KMS-11 (cell line): ENCODE data around the gene BGN.

Source experiments
- H2AFZ ChIP-seq: fragments of 200-600 bp; sonication (generic); 2 replicates; pipeline ENCODE4 v1.6.1; 2016; ENCODE audit warnings: antibody characterized with exemption, mixed run types, low read depth
- H3K27ac ChIP-seq: fragments of 200-600 bp; sonication (generic); 2 replicates; pipeline ENCODE4 v1.6.1; 2016; ENCODE audit warnings: mild to moderate bottlenecking, mixed run types
- H3K27me3 ChIP-seq: fragments of 200-600 bp; sonication (generic); 2 replicates; pipeline ENCODE4 v1.6.1; 2017; ENCODE audit warnings: mild to moderate bottlenecking, low read depth, mixed run types, moderate library complexity; ENCODE audit not compliant: insufficient read depth
- H3K36me3 ChIP-seq: fragments of 200-600 bp; sonication (generic); 2 replicates; pipeline ENCODE4 v1.6.1; 2017; ENCODE audit warnings: mild to moderate bottlenecking, mixed run types; ENCODE audit not compliant: insufficient read depth
- H3K4me1 ChIP-seq: fragments of 200-600 bp; sonication (generic); 2 replicates; pipeline ENCODE4 v1.6.1; 2016; ENCODE audit warnings: mild to moderate bottlenecking, low read depth, mixed run types; ENCODE audit not compliant: poor library complexity, severe bottlenecking
- H3K4me2 ChIP-seq: fragments of 200-600 bp; sonication (generic); 2 replicates; pipeline ENCODE4 v1.7.0; 2016; ENCODE audit warnings: mild to moderate bottlenecking, mixed run types
- H3K4me3 ChIP-seq: fragments of 200-600 bp; sonication (generic); IDR thresholded peaks from 2 replicates; pipeline ENCODE4 v1.6.1; 2017; ENCODE audit warnings: low read depth, low read length, mixed read lengths; ENCODE audit not compliant: insufficient read depth
- H3K79me2 ChIP-seq: fragments of 200-600 bp; sonication (generic); 2 replicates; pipeline ENCODE4 v1.6.1; 2016; ENCODE audit warnings: low read depth, mixed run types; ENCODE audit not compliant: insufficient read depth
- H3K9ac ChIP-seq: fragments of 200-600 bp; sonication (generic); 2 replicates; pipeline ENCODE4 v1.6.1; 2016; ENCODE audit warnings: mild to moderate bottlenecking, mixed run types
- H4K20me1 ChIP-seq: fragments of 200-600 bp; sonication (generic); 2 replicates; pipeline ENCODE4 v1.6.1; 2016; ENCODE audit warnings: mild to moderate bottlenecking, mixed run types; ENCODE audit not compliant: insufficient read depth
- TF ChIP-seq, protein P1 (sequence below): fragments of 200-600 bp; sonication (generic); conservative IDR thresholded peaks from 2 replicates; pipeline ENCODE4 v1.6.1; 2017; ENCODE audit warnings: low read depth, mild to moderate bottlenecking, antibody characterized with exemption, low read length, moderate library complexity, mixed read lengths

The BGN gene

DNA sequence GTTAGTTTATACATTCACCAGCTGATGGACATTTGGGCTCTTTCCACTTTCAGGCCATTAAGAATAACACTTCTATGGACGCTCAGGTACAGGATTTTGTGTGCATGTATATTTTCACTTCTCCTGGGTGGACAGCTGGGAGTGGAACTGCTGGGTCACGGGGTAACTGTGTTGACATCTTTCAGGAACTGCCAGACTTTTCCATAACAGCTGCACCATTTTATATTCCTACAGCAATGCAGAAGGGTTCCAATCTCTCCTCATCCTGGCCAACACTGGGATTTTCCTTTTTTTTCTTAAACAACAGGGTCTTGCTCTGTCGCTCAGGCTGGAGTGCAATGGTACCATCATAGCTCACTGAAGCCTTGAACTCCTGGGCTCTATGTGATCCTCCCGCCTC is 36.3 kb upstream of the BGN start:
- Histone ChIP-seq H4K20me1 (no peaks in the 10 kb centered on the region), H3K27me3 (no peaks in the 10 kb centered on the region), H2AFZ (no peak overlapping the region), H3K36me3 (no peaks in the 10 kb centered on the region), H3K4me2 (no peak overlapping the region), H3K4me1 (no peaks in the 10 kb centered on the region), H3K27ac (no peak overlapping the region), H3K4me3 (no peak overlapping the region), H3K79me2 (no peaks in the 10 kb centered on the region), H3K9ac (no peak overlapping the region)
- TF ChIP-seq, protein P1, sequence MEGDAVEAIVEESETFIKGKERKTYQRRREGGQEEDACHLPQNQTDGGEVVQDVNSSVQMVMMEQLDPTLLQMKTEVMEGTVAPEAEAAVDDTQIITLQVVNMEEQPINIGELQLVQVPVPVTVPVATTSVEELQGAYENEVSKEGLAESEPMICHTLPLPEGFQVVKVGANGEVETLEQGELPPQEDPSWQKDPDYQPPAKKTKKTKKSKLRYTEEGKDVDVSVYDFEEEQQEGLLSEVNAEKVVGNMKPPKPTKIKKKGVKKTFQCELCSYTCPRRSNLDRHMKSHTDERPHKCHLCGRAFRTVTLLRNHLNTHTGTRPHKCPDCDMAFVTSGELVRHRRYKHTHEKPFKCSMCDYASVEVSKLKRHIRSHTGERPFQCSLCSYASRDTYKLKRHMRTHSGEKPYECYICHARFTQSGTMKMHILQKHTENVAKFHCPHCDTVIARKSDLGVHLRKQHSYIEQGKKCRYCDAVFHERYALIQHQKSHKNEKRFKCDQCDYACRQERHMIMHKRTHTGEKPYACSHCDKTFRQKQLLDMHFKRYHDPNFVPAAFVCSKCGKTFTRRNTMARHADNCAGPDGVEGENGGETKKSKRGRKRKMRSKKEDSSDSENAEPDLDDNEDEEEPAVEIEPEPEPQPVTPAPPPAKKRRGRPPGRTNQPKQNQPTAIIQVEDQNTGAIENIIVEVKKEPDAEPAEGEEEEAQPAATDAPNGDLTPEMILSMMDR, result no peak

DNA sequence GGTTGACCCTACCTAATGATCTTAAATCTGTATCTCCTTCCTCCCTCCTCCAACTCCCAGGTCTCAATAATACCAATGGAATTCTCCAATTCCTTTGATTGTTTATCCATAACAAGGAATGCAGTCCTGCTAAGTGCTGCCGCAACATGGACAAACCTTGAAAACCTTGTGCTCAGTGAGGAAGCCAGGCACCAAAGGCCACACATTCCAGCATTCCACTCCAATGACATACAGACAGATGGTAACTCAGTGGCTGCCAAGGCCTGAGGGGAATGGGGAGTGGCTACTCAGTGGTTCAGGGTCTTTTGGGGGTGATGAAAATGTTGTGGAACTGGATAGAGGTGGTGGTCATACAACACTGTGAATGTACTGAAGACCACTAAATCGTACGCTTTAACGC is 34.8 kb upstream of the BGN start:
- Histone ChIP-seq H3K79me2 (no peaks in the 10 kb centered on the region), H3K4me2 (no peak overlapping the region), H3K27me3 (no peaks in the 10 kb centered on the region), H3K4me3 (no peak overlapping the region), H3K9ac (no peak overlapping the region), H3K4me1 (no peaks in the 10 kb centered on the region), H3K36me3 (no peaks in the 10 kb centered on the region), H2AFZ (no peak overlapping the region), H3K27ac (no peak overlapping the region), H4K20me1 (no peaks in the 10 kb centered on the region)
- TF ChIP-seq, protein P1, result no peak

DNA sequence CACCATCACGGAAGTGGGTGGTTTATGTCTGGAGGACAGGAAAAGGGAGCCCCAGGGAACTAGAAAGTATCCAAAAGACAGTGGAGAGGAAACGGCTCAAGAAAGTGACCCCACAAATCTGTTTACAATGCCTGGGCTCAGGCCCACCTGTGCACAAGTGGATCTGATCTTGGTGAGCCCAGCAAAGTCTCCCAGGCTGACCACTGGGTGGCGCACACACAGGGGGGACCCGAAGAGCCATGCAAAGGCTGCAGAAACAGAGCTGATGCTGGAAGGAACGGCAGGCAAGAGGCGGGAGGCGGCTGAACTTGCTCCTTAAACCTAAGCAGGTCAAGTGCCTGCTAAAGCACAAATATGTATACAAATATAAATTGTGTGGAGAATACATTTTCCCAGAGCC is 34.0 kb upstream of the BGN start:
- H3K36me3 ChIP-seq, result no peaks in the 10 kb centered on the region
- TF ChIP-seq, protein P1, result no peak; the same call in 1 of the 2 replicates

DNA sequence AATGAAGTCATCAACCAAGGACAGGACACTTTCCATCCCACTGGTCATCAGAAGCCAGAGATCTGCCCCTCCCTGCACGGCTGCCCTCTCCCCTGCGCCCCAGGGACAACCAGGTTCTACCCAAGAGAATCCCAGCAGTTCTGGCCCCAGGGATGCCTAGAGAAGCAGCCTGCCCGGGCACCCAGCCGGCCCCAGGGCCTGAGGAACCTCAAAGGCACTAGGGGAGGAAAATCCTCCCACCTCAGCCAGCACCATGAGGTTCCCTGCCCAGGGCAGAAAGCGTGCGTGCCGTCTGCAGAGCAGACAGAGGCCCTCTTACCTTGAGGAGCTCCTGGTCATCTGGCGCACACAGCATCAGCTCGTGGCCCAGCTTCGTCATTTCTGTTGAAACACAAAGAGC is 32.5 kb upstream of the BGN start:
- Histone ChIP-seq H4K20me1 (no peaks in the 10 kb centered on the region), H3K4me1 (no peaks in the 10 kb centered on the region), H3K27ac (no peak overlapping the region), H3K4me3 (no peak overlapping the region), H3K36me3 (no peaks in the 10 kb centered on the region), H3K4me2 (no peak overlapping the region), H3K9ac (no peak overlapping the region), H3K79me2 (no peaks in the 10 kb centered on the region), H2AFZ (no peak overlapping the region), H3K27me3 (no peaks in the 10 kb centered on the region)
- TF ChIP-seq, protein P1, result no peak

More for the DNA sequence above, 34.0 kb upstream of the BGN start:
- Histone ChIP-seq H3K9ac (no peak overlapping the region), H3K4me2 (no peak overlapping the region), H4K20me1 (no peaks in the 10 kb centered on the region), H3K79me2 (no peaks in the 10 kb centered on the region), H3K27ac (no peak overlapping the region), H3K4me3 (no peak overlapping the region), H3K4me1 (no peaks in the 10 kb centered on the region), H2AFZ (no peak overlapping the region), H3K27me3 (no peaks in the 10 kb centered on the region)
